NK-92 treated with Interleukin-12 subunit alpha and Interleukin-12 subunit beta, amount 100 ng/mL, for 24 hours (cell line): ENCODE measurements around the gene CPXM2.

Source experiments
- DNase-seq: peaks from one replicate; lab custom pipeline; 2025; lab: John Stamatoyannopoulos, UW

The CPXM2 gene

GRCh38 chr10:123797813-123798212, 93.8 kb downstream of the CPXM2 start:
- no peak for DNase-seq

GRCh38 chr10:123796736-123797135, 94.9 kb downstream of the CPXM2 start:
- no peak for DNase-seq

DNA sequence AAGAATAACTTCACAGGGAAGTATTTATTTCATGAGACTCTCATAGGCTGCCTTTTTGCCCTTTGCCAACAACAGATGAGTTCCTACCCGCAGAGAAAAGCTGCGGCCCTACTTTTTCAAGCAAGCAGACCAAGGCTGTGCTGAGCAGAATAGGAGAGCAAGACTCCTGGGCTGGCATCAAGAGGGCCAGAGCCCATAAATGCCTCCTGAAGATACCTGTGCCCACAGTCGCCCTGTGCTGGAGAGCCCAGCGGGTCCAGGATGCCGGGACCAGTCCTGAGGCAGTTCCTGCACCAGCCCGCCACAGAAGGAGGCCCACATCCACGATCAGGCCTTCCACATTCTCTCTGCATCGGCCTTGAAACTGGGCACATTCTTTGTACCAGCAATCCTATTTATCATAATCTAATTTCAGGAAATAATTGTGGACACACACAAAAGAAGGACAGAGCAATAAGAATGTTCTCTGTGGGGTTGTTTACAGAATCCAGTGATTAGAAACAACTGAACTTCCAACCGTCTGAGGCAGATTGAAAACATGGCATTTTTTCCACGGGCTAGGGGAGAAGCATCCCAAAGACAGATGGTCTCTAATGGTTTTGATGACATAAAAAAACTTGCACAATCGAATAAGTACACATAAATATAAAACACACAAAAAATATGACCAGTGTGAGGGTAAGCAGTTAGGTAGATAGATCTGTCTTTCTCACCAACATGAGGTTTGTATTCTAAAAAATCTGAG, 95.6 kb downstream of the CPXM2 start:
- no peak for DNase-seq

DNA sequence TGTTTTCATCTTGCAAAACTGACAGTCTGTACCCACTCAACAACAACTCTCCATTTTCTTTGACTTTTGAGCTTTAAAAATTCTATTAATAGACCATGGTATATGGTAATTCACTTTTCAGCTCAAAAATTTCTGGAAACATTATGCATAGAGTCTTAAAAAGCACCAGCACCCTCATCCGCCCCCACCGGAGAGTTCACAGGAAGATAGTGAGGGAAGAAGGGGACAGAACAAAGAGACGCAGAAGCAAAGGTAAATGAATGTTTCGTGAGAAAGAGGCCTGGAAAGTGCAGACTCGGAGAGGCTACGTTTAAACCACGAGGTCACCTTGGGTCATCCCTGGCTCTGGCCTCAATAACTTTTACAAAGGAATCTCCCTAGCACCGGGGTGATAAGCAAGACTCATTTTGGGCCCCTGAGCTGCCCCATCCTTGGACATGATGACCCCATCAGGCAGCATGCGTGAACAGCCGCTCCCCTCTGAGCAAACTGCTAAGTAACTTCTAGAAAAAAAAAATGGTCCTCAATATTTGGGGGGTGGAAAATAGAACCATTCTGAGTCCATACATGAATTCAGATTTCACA, 96.3 kb downstream of the CPXM2 start:
- DNase-seq = no peak

DNA sequence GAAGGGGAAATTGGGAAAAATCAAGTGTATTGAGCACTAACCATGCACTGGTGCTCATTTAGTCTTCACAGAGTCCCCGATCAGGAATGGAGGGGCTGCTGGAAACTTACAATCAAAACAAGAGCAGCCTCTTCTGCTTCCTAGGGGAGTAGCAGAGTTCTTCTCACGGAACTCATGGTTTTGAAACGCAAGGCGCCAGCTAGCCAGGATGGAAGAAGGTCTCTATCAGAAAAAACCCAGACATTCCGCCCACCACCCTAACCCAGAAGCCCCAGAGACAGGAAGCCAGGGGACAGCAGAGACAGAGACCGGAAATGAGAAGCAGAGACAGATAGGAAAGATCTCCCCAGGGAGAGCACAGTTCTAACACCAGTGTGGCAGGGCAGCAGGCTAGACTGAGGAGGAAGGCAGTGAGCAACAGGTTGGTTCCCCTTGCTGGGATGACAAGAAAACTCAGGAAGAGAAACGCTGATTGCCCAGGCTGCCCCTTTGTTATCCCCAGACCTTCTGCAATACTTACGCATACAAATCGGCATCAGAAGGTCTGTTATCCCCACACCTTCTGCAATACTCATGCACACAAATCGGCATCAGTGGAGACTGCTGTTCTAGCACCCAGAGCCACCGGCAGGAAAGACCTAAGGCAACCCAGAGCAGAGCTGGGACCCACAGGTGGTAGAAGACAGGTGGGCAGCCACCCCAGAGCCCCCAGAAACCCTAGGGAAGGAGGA, 99.2 kb downstream of the CPXM2 start:
- no peak for DNase-seq

- DNase-seq = no peak
Measured at GRCh38 chr10:123790132-123790885, 101.3 kb downstream of the CPXM2 start.

DNA sequence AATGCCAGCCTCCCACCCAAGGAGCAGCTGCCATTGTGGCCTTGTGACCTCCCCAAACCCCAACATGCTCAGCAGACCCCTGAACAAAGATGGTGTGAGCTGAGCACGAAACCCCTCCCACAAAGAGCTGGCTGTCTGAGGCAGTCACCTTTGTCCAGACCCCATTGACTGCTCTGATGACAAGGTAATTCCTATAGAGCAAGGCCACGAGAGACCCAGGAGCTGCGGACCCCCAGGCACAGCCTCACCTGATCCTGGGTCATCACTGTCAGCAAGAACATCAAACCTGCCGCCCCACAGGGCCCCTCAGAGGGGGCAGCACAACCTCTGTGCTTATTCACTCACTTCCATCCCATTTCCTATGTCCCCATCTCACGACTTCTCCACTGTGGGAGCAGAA, 102.6 kb downstream of the CPXM2 start:
- DNase-seq = no peak

GRCh38 chr10:123787566-123787965, 104.0 kb downstream of the CPXM2 start:
- DNase-seq = no peak

- DNase-seq = no peak
Measured at GRCh38 chr10:123786896-123787295, 104.7 kb downstream of the CPXM2 start.

DNA sequence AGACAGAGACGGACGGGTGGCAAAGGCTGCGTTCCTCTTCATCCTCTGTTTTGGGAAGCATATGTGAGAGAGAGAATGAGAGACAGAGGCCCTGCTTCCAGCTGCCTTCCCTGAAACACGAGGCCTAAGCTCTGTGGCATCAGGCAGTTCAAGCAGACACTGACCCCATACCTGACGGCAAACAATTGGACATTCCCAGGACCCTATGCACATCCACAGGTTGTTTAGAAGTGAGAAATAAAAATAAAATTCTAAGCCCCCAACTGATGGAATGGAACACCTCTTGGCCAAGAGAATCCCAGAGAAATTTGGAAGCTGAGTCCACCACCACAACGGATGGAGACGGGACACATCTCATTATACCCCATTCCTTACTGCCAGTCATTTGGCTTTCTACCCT, 105.3 kb downstream of the CPXM2 start:
- DNase-seq = no peak

DNA sequence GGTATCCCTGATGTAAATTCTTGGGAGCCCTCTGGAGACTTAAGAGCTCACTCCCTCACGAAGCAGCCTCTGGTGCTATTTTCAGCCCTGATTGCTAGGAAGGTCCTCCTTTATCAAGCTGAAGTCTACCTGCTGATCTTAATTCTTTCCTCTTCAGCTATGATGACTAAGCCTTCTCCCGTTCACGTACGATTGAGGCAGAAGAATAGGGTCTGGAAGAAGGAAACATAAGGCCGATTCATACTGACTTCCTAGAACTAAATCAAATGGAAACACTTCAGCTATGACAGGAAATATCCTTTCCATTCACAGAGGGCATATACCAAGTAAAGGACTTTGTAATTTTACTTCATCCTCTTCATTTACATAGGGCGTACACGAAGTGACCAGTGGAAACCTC, 107.0 kb downstream of the CPXM2 start:
- DNase-seq = no peak

DNA sequence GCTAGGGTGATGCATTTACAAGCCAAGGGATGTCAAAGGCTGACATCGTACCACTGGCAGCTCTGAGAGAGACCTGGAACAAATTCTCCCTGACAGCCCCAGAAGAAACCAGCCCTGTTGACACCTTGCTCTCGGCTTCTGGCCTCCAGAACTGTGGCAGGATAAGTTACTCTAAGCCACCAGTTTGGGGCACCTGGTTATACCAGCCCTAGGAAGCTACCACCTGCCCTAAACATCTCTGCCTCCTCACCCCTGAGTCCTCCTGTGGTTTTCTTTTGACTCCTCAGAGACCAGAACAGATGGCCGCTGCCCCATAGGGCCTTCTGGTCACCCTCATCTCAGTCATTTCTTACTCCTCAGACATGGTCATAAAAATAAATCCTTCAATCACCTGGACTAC, 107.4 kb downstream of the CPXM2 start:
- no peak for DNase-seq

DNA sequence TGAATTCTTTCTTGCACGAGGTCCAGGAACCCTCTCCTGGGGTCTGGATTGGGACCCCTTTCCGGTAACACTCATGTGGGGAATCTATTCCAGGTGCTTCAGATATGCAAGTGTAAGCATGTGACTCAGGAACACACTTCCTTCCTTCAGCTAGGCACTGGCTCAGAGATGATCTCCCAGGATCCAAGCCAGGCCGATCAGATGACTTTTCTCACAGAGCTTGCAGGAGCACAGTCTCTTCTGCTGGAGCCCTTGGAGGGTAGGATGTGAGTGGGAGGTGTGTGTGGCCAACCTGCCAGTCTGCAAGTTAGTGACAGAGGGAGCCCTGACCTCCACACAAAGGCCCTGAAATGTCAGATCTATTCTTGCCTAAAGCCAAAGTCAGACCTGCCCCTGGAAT, 108.3 kb downstream of the CPXM2 start:
- no peak for DNase-seq

DNA sequence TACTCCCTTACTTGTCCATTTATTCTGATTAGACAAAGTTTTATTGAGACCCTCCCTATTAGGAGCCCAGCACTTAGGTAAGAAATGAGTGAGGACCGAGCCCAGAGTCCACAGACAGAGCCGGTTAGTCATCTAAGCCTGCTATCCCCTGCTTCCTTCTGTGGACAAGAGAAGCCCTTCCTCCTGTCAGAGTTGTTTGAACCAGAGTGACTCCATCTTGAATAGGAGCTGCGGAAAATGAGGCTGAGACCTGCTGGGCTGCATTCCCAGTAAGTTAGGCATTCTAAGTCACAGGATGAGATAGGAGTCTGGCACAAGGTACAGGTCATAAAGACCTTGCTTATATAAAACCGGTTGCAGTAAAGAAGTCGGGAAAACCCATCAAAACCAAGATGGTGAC, 109.1 kb downstream of the CPXM2 start:
- no peak for DNase-seq

- DNase-seq = no peak
Measured at GRCh38 chr10:123781956-123782500, 109.6 kb downstream of the CPXM2 start.

DNA sequence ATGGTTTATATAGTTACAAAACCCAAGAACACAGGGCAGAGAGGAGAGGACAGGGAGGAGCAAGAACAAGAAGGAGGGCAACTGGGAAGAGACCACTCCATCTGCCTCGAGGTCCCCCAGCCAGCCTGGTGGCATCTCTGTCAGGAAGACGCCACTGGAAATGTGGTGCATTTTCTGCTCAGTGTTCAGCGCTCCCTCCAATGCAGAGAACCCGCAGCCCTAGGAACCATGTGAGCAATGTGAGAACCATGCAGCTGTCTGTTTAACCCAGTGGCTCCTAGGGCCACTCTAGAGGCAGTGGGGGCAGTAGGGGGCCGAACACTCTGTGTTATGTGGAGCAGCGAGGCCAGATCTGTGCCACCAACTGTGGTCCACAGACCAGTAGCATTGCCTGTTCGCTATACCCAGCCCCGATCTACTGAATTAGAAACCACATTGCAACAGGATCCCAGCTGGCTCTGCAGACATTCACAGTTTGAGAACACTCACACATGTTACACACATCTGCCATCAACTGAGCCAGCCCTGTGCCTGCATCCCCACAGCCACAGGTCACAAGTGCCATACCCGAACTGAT, 110.2 kb downstream of the CPXM2 start:
- DNase-seq = no peak

DNA sequence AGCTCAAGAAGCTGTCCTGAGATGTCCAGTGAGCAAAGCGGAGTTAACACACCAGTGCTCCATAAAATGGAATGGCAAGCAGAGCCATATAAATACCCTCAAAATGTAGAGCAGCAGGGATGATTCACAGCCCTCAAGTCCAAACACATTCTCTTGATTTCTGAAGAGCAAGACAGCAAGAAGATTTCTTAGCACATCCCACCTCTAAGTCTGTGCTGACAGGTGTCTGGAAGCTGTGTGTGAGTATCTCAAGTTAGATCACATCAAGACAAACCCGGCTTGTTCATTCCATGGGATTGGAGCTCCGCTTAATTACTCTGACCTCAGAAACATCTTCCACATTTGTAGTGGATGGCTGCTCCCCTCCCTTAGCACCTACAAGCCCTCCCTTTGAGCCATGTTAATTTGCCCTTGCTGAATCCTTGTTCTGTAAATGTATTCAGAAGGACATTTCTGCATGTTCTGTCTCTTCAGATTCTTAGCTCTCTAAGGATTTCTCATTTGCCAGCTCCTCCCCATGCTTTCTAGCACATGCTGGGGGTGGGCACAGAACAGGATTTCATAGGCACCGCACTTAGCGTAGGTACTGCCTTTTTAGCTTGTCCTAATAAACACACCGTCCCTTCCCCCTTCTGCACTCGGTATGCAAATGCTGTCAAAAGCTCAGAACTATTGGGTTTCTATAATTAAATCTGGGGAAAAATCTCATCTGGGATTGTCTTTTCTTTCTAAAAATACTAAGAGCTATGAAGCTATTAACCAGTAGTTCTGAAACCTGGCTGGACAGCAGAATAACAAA, 112.7 kb downstream of the CPXM2 start:
- no peak for DNase-seq

DNA sequence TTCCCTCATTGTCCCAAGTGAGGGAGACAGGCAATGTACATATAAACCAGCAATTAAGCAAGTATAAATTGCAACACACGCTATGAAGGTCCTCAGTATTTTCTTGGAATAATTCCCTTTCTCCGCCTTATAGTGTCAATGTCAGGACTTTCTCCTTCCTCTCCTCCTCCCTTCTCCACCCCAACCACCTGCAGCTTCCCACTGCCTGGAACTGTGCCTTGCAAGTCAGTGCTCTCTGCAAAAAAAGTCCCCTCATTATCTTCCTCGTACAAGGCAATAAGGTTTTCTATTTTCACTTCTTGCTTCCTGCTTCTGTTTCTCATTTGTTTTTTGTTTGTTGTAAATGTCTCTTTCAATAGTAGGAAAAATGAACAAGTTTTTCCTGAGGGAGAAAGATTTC, 113.7 kb downstream of the CPXM2 start:
- no peak for DNase-seq

DNA sequence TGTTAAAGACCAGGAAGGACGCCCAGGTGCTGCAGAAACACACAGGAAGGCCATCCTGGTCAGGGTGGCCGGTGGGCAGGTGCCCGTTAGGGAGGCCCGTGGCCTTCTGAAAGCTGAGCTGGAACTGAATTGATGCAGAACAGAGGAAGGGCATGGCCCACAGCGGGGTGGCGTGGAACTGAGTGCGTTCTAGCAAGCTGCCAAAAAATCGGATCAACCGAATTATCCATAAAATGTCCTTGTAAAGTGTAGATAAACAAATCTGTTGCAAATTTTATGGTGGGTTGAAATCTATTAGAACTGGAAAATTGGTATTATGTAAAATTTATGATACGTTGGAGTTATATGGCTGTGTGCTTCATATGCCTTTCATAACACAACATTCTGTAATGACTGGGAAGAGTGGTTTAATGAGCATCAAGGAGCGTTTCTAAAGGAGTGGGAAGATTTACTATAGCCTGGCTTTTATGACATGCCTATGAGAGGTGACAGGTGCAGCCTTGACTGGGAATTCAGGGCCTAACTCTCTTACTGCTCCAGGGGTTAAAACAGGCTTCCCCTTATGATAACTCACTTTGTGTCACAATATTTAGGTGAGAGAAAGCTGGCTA, 117.4 kb downstream of the CPXM2 start:
- no peak for DNase-seq

DNA sequence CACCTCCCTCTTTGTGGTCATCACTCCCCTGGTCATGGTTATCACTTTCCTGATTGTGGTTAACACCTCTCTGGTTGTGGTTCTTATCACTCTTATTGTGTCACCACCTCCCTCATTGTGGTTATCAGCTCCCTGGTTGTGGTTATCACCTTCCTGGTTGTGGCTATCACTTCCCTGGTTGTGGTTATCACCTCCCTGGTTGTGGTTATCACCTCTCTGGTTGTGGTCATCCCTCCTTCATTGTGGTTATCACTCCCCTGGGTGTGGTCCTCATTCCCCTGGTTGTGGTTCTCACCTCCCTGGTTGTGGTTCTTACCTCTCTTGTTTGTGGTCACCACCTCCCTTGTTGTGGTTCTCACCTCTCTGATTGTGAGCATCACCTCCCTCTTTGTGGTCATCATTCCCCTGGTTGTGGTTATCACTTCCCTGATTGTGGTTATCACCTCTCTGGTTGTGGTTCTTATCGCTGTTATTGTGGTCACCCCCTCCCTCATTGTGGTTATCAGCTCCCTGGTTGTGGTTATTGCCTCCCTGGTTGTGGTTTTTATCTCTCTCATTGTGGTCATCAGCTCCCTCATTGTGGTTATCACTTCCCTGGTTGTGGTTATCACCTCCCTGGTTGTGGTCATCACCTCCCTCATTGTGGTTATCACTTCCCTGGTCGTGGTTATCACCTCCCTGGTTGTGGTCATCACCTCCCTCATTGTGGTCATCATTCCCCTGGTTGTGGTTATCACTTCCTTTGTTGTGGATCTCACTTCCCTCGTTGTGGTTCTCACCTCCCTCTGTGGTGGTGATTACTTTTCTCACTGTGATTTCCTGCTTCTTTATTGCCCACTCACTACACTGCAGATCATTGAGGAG, 118.7 kb downstream of the CPXM2 start:
- DNase-seq = peak; percentile 28
